ENCODE results near the gene CAPZB.
"Not testable (repeated sequence)": the region's sequence is repeated elsewhere in the genome, so short reads cannot be mapped to it uniquely, and the experiment has no call there.

Gene CAPZB

GRCh38 chr1:19485362-19486187 is at the start of gene CAPZB:
Gene CAPZB, minus strand, starts transcription at chr1:19485539. Its CDS starts 101 bp downstream, at chr1:19485438.
- DNase-seq (ENCODE audit: low read depth): peak; percentile 86

GRCh38 chr1:19534281-19534680 is 48.9 kb upstream of the CAPZB start:
- no peak for DNase-seq (ENCODE audit: low read depth)

GRCh38 chr1:19533626-19534025 is 48.3 kb upstream of the CAPZB start:
- no peak for DNase-seq (ENCODE audit: low read depth)

- DNase-seq (ENCODE audit: low read depth): no peak
Observed at GRCh38 chr1:19532519-19532918, 47.2 kb upstream of the CAPZB start.

GRCh38 chr1:19529664-19530063 is 44.3 kb upstream of the CAPZB start:
- no peak for DNase-seq (ENCODE audit: low read depth)

- DNase-seq (ENCODE audit: low read depth): no peak
Observed at GRCh38 chr1:19528438-19528837, 43.1 kb upstream of the CAPZB start.

- no peak for DNase-seq (ENCODE audit: low read depth)
Observed at GRCh38 chr1:19525607-19526545, 40.5 kb upstream of the CAPZB start.

GRCh38 chr1:19524791-19525190 is 39.5 kb upstream of the CAPZB start:
- no peak for DNase-seq (ENCODE audit: low read depth)

- not testable (repeated sequence) for DNase-seq (ENCODE audit: low read depth)
Observed at GRCh38 chr1:19522570-19522969, 37.2 kb upstream of the CAPZB start.

- DNase-seq (ENCODE audit: low read depth): no peak
Observed at GRCh38 chr1:19521411-19521810, 36.1 kb upstream of the CAPZB start.

GRCh38 chr1:19517017-19517416 is 31.7 kb upstream of the CAPZB start:
- no peak for DNase-seq (ENCODE audit: low read depth)

- DNase-seq (ENCODE audit: low read depth): no peak
Observed at GRCh38 chr1:19515201-19515600, 29.9 kb upstream of the CAPZB start.

GRCh38 chr1:19514391-19514831 is 29.1 kb upstream of the CAPZB start:
- DNase-seq (ENCODE audit: low read depth): no peak

GRCh38 chr1:19512545-19512944 is 27.2 kb upstream of the CAPZB start:
- no peak for DNase-seq (ENCODE audit: low read depth)

GRCh38 chr1:19511116-19511515 is 25.8 kb upstream of the CAPZB start:
- no peak for DNase-seq (ENCODE audit: low read depth)

GRCh38 chr1:19509647-19510046 is 24.3 kb upstream of the CAPZB start:
- not testable (repeated sequence) for DNase-seq (ENCODE audit: low read depth)

- no peak for DNase-seq (ENCODE audit: low read depth)
Observed at GRCh38 chr1:19507516-19507915, 22.2 kb upstream of the CAPZB start.

- DNase-seq (ENCODE audit: low read depth): no peak
Observed at GRCh38 chr1:19505693-19506457, 20.5 kb upstream of the CAPZB start.

GRCh38 chr1:19504796-19505692 is 19.7 kb upstream of the CAPZB start:
- no peak for DNase-seq (ENCODE audit: low read depth)

GRCh38 chr1:19502284-19502683 is 16.9 kb upstream of the CAPZB start:
- not testable (repeated sequence) for DNase-seq (ENCODE audit: low read depth)

GRCh38 chr1:19499887-19500286 is 14.5 kb upstream of the CAPZB start:
- DNase-seq (ENCODE audit: low read depth): not testable (repeated sequence)

Data from stimulated activated CD8-positive, alpha-beta memory T cell treated with anti-CD3 and anti-CD28 coated beads, Interleukin-15, amount 100 ng/mL, for 1 hour (primary cell).